GM19324 (cell line): ENCODE results near the gene HMG20B.

ENCODE experiments used
- ATAC-seq: cut with Tn5 transposase; IDR thresholded peaks from one replicate; pipeline ENCODE4 v1.9.1; 2021; ENCODE audit warnings: mild to moderate bottlenecking, moderate library complexity; ENCODE audit not compliant: unreplicated experiment, low FRiP score

HMG20B gene

DNA sequence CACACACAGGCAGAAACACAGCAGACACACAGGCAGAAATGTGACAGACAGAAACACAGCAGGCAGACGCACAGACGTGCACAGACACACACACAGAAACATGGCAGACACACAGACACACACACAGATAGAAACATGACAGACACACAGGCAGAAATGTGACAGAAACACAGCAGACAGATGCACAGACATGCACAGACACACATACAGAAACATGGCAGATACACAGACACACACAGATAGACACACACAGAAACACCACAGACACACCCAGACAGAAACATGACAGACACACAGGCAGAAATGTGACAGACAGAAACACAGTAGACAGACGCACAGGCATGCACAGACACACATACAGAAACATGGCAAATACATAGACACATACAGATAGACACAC is 32.6 kb downstream of the HMG20B start:
- ATAC-seq = no peak

DNA sequence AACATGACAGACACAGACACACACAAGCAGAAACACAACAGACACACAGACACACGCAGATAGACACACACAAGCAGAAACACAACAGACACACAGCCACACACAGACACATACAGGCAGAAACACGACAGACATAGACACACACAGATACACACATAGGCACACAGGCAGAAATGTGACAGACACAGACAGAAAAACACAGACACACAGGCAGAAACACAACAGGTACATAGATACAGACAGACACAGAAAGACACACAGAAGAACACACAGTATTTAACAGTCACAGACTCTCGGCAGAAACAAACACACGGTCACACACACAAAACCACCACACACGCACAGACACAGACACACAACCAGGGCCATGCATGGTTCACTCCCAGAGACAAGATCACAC is 33.0 kb downstream of the HMG20B start:
- ATAC-seq = no peak

DNA sequence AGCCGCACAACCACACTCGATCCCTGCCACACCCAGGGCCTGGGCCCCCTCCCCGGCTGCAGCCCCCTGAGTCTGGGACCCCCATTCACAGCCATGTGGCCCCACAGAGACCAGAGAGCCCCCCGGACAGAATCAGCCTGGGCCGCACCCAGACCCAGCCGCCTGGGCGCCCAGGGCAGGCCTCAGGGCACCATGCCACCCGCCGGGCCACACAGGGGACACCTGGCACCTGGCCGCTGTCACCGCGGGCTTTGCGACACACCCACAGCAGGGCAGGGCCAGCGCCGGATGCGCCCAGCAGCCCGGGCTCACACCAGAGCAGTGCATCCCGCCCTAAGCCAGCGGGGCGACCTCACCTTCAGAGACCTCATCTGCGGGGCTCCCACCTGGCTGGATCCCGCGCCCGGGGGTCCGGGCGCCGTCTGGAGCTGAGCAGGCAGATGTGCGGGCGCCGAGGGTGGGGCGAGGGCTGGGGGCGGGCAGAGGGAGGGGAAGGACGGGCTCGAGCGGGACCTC is 33.5 kb downstream of the HMG20B start:
- no peak for ATAC-seq

DNA sequence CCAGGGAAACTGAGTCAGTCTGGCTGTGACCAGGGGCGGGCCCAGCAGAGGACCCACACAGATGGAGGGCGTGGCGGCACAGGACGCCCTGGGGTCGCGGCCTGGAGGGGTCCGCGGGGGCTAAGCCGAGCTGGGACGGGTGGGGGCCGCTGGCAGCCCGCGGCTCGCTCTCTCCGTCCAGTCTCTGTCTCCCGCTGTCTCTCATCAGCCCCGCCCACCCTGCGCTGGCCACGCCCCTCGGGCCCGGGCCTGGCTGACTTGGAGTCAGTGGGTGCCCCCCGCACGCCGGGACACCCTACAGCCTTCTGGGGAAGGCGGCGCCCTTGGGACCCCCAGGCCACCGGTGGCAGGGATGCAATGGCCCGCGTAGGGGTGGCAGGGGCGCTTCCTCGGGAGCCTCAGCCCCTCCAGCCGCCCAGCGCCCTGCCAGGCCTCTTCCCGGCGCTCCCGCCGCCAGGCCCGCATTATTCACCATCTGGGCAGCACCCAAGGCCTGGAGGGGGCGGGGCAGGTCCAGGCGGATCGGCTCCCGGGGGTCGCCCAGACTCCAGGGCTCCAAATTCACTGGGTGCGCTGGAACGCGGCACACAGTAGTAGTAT is 34.0 kb downstream of the HMG20B start, which contains the start of gene TBXA2R:
TSS of gene TBXA2R (minus strand) at position 186 of the 600 bp plus-strand sequence. CDS start 6,241 bp downstream, outside the sequence.
- no peak for ATAC-seq

DNA sequence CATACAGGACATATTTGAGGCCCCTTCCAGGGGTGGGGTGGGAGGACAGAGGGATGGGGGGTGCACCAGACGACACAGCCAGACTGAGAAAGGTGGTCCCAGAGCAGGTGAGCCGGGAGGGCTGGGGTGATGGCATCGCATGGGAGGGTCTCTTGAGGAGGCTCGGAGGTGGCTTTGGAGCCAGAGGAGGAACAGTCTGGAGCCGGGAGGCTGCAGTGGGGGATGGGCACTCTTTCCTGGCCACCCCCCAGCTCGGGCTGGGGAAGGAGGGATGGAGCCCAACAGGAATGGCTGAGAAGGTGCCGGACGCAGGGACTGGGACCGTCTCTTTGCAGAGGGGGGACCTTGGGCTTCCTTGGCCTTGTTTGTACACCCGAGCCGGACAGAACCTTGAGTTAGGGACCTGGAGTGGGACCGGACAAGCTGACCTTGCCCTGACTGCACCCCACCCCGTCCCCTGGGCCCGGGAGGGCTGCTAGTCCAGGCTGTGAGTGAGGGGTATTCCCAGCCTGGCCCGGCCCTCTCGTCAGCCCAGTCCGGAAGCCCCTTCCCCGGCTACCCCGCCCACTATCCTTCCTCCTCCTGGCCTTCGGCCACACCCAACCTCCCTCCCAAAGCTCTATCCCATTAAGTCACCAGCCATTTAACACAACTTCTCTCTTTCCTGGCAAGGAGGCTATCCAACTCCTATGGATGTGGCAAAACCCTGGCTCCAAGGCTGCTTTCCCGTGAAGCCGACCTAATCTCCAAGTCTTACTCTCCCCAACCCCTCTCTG is 34.7 kb downstream of the HMG20B start:
- ATAC-seq = no peak

DNA sequence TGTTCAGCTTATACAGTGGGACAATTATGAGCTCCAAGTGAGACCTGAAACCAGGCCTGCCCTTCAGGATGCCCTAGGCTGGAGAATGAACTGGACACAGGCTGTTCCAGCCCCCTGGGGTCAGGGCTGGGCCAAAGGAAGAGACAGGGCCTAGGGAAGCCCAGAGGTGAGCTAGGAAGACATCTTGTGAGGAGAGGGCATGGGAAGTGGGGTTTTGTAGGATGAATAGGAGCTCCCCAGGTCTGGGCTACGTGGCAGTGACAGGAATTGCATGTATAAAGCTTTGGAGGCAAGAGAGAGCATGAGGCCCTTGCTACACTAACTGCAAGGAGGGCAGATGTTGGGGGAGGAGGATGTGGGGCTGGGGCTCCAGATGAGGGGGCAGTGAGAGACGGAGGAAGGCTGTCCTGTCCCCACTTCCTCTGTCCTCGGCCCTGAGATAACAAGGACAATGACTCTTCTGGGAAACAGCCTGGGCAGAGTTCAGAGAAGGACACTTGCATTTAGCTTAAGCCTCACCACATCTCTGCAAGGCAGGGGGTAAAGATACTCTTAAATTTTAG is 35.4 kb downstream of the HMG20B start:
- no peak for ATAC-seq

DNA sequence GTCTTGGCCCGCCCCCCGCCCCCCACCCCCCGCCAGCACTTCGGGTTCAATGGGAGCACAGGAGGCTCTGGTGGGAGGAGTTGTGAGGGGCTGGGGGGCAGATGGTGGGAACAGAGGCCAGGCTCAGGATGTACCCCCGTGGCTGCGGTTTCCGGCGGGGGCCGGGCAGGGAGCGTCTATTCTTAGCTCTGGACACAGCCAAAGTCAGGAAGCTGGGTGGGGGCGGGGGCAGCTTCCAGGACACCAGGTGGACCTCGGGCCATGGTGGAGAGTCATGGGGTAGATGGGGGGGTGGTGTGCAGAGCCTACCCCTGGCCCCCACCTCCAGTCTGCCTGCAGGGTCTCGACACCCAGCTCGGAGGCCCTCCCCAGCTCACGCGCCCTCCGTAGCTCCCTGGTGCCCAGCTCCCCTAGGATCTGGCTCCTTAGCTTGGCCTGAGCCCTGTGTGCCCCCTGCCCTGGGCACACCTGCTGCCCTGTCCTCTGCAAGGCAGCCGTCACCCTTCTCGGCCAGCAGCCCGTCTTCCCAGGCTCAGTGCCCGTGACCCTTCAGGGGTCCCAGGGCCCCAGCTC is 36.1 kb downstream of the HMG20B start:
- ATAC-seq = no peak

DNA sequence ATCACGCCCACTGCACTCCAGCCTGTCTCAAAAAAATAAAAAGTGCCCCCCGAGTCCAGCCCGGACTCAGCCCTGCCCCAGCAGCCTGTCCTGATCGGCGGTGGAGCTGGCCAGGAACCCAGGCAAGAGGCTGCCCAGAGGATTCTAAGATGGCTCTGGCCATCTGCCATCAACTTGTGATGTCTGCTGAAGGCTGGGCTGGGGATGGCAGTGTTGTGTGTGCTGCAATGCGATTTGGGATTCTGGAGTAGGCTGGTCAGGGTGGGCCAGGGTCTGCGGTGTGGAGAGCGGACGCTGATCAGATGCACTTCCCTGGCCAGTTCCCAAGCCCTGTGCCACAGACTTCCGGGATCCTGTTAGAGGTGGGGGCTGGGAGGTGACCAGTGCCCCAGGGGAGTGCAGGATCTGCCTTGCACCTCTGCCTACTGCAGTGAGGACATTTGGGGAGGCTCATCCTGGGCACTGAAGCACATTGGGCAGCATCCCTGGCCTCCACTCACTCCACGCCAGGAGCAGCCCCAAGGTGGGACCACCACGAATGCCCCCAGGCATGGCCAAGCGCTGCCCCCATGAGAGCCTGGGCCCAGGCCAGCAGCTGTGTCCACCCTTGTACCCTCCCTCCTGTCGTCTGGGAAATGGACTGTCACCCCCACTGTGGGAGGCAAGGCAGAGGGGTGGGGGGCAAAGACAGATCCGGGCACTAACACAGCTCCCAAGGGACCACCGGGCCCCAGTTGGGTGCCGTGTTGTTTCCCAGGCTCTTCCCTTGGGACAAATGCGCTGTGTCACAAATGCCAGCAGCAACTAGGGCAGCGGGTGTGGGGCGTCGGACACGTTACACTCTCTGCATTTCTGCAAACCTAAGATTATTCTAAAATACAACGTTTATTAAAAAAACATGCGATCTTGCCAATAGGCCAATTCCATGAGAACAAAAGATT is 37.3 kb downstream of the HMG20B start:
- ATAC-seq = no peak

DNA sequence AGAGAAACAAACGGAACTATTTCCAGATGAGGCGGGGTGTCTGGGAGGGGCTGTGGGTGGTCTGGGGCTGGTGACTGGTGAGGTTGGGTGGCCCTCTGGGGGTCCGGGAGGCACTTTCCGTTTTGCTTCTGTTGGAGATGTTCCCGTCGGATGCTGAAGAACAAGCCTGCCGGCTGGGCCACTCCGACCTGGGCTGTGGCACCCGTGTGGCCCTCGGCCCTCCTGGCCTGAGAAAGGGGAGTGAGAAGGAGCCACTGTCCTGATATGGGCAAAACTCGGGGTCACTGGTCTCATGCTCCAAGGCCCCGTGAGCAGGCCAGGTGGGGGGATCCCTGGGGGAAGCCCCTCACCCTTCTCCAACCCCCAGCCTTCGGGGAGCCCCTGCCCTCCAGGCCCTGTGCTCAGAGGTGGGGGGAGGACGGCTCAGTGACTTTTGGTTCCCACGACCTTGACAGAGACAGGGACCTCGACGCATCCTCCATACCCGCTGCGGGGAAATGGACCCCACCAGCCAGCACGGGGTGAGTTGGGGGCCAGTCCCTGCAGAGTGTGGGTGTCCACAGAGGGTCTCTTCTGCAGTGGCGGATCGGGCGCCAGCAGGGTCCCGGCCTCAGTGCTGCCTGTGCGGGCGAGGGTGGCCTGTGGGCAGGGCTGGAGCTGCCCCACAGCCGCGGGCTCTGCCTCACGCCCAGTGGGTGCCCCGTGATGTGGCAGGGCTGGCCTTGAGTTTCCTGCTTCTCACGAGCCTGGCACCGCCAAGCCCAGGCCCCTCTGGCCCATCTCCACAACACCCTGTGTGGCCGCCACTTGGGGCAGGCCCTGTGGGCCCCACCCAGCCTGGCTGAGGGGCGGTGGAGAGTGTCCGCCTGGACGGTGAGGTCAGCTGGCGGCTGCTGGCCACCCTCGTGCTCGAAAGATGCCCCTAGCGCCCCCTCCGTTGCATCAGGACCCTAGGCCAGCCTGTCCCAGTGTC is 38.3 kb downstream of the HMG20B start:
- ATAC-seq = no peak

DNA sequence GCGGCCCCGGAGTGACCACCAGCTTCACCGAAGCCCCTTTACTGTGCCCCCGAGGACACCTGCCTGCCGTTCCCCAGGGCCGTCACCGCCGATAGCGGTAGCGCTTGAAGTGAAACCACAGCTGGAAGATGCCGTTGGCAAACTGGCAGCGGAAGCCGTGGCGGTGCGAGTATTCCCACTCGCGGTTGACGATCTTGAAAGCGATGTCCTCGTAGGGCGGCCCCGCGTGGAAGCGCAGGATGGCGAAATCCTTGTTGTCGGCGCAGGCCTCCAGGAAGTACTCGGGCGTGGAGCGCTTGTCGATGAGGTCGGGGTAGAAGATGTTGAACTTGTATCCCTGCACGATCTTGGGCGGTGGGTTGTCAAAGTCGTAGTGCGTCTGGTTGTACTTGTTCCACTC is 39.1 kb downstream of the HMG20B start:
- no peak for ATAC-seq

DNA sequence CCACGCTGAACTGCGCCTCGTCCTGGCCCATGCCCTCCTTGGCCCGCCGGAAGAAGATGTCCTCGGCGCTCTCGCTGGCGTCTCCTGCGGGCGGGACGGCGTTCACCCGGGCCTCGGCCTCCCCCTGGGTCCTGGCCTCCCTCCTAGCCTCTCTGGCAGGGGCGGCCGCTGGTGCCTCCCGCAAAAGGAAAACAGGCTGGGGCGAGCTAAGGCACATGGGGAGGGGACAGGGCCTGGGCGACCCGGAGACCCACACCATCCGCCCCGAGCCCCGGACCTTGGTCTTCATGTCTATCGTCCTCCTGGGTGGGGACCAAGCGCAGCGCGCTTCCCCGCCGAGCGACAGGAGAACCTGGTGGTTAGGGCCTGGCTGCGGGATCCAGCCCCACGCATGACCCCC is 39.6 kb downstream of the HMG20B start:
- no peak for ATAC-seq

DNA sequence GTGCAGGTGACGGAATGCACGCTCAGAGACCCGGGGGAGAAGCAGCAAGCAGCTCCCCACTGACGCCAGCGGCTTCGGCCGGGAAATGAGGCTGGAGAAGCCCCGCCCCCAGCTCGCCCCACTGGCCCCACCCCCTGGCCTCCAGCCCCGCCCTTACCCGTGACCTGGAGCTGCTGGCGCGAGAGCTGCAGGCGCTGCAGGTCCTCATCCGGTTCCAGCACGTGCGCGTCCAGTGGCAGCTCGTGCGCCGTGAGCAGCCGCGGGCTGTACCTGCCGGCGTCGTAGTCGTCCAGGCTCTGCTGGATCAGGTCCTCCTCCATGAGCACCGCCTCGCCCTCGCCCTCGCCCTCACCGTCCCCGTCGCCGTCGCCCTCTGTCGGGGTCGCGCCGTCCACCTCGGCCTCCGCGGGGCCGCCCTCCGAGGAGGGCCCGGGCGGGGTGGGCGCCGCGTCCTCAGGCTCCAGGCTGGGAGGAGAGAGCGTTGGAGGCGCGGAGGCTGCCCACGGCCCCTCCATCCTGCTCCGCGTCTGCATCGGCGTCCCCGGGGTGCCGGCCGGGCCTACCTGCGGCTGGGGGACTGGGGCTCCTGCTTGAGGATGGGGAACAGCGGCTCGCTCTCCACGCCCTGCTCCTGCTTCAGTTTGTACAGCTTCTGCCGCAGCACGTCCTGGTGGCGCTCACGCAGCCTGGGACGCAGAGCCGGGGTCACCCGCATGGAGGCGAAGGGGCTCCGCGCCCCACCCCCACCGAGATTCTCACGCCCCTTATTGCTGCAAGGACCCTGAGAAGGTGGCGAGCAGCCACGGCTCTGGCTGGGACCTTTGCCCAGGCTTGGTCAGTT is 40.4 kb downstream of the HMG20B start:
- no peak for ATAC-seq

DNA sequence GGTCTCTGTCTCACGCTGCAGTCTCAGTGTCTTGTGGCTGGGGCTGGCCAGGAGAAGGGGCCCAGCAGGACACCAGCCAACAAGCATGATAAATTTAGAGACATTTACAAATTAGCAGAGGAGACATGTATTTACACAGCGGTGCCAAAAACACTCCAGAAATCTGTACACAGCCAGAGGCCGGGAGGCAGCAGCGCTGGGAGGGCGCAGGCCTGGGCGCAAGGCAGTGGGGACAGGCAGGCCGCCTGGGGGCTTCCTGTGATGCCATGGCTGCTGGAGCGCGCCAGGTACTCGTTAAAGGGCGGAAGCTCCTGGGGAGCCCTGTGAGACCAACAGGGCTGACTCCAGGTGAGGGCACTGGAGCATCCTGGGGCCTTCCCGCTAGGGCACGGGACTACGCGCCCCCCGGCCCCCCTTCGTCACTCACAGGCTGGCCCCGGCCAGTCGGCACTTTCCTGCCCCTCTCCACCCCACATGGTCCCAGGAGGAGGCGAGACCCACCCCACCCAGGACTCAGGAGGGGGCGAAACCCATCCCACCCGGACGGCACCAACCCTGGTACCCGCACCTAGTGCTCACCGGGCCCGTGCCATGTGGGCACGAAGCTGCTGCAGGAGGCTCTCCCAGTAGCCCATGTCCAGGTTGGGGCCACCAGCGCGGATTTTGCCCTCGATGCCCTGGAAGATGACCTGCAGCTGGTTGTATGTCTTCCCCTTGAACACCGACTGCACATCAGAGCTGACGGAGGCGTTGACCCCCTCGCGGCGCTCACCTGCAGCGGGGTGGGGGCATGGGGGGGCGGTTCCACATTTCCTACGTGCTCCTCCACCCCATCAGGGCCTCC is 41.3 kb downstream of the HMG20B start:
- no peak for ATAC-seq

DNA sequence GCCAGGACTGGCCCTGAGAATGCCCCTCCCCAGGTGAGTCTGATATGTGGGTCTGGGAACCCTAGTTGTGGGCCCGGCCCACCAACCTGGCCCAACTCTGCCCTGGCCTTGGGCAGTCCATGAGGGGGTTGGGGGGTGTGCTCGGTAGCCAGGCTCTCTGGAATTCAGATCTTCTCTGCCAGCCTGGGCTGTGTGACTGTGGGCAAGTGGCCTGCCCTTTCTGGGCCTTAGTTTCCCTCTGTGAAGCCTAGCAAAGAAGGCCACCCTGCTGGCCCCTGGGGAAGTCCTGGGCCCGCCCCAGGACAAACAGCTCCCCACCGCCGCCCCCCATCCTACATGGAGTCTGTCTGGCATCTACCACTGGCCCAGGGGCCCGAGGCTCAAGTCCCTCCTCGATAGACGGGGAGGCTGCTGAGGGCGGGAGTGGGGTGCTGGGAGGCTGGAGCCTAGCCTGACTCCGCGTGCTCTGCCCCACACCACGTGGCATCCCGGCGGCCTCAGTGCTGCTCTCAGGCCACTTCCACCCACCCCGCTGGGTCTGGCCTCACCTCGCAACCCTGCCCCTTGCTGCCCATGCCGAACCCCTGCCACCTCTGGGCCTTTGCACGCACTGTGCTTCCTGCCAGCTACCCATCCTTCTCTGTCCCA is 42.2 kb downstream of the HMG20B start:
- ATAC-seq = no peak

DNA sequence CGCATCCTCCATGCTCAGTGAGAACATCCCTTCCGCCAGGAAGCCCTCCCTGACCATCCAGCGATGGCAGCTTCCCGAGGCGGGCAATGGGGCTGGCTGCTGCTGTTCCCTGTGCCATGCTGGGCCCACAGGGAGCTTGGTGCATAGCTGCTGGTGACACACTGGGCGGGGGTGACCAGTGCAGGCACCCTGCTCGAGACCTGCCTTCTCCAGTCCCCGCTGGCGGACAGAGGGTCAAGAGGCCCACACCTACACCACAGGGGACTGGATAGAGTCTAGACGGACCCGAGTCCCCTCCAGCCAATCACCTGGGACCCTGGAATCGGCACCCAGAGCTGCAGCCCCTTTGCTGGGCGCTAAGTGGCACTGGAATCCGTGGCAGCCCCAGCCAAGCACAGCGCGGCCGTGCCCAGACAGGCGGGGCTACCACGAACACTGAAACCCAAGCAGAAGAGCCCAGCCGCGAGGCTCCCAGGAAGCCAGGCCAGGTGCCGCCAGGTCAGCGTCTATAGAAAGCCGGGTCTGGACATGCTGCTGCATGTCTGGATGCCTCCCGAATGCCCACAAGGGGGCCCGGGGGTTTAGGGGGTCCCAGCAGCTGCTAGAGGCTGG is 42.9 kb downstream of the HMG20B start:
- no peak for ATAC-seq

DNA sequence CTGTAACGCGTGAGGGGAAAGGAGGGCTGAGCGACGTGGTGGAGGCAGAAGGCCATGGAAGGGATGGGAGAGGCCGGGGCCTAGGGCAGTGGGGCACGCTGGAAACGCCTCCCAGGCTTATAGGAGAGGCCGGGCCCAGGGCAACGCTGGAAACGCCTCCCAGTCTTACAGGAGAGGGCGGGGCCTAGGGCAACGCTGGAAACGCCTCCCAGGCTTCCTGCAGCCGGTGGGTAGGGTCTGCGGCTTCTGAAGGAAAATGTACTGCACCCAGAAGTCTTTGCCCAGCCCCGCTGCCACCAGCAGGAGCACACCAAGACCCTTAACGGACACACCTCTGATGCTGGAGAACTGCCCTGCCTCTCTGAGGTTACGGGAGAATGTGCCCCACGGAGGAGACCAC is 44.7 kb downstream of the HMG20B start:
- ATAC-seq = no peak
